Measurements from ENCODE around the gene SQOR. TPM values are rescaled to one million over a fixed set of nuclear protein-coding genes. Genes with fewer than 3 reads are reported as not detected.
"Not testable (repeated sequence)": the region's sequence is repeated elsewhere in the genome, so short reads cannot be mapped to it uniquely, and the experiment has no call there.

Gene SQOR
- total RNA-seq, 1 donor from 2014 or later: 310 TPM

DNA sequence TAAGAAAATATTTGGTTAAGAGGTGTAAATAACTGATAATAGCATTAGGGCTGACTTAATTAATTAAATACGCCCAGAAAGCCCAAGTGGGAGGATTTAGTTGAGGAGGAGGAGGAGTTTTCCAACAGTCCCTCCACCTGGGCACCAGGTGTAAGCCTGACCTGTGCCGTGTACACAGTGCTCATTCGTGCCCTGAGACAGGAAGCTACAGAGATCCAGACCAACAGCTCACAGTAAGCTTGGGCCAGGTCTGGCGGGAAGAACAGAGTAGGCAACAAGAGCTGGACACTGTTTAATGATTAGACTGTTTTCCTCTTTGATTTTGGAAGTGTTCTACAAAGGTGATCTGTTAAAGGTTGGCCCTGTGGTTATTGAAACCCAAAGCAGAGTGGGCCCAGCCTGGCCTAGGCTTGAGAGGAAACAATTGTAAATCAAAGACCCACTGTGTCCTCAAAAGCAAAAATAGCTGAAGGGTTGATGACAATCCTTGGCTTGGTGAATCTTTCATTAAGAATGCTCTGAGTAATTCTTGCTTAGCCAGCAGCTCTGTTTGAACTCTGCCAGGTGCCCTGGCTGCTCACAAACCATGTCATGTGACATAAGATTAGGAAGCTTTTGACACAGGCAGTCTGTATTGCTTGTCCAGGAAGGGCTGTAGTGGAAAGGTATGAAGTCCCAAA is 13.8 kb downstream of the SQOR start:
- peaks cover 5% of the 10 kb centered on the region for H3K36me3 ChIP-seq (ENCODE audit: control insufficient read depth, insufficient read depth, low read length)
- H3K4me3 ChIP-seq (ENCODE audit: low read depth, low read length): no peak overlapping the region
- no peaks in the 10 kb centered on the region for H3K27me3 ChIP-seq (ENCODE audit: control insufficient read depth, insufficient read depth, low read length)
- TF ChIP-seq, protein P1, sequence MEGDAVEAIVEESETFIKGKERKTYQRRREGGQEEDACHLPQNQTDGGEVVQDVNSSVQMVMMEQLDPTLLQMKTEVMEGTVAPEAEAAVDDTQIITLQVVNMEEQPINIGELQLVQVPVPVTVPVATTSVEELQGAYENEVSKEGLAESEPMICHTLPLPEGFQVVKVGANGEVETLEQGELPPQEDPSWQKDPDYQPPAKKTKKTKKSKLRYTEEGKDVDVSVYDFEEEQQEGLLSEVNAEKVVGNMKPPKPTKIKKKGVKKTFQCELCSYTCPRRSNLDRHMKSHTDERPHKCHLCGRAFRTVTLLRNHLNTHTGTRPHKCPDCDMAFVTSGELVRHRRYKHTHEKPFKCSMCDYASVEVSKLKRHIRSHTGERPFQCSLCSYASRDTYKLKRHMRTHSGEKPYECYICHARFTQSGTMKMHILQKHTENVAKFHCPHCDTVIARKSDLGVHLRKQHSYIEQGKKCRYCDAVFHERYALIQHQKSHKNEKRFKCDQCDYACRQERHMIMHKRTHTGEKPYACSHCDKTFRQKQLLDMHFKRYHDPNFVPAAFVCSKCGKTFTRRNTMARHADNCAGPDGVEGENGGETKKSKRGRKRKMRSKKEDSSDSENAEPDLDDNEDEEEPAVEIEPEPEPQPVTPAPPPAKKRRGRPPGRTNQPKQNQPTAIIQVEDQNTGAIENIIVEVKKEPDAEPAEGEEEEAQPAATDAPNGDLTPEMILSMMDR (IDR thresholded peaks at IDR 0.05; ENCODE audit: insufficient read depth, low read length, severe bottlenecking): no peak
- FAIRE-seq (peak; percentile 64), DNase-seq (ENCODE audit: low read depth) (peak; percentile 93)

DNA sequence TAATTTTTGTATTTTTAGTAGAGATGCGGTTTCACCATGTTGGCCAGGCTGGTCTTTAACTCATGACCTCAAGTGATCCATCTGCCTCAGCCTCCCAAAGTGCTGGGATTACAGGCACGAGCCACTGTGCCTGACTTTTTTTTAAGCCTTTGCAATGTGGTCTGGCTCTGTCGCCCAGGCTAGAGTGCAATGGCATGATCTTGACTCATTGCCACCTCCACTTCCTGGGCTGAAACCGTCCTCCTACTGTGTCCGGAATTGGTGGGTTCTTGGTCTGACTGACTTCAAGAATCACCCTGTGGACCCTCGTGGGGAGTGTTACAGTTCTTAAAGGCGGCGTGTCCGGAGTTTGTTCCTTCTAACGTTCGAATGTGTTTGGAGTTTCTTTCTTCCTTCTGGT is 15.2 kb downstream of the SQOR start:
- DNase-seq (ENCODE audit: low read depth); H3K27me3 ChIP-seq (ENCODE audit: control insufficient read depth, insufficient read depth, low read length); H3K36me3 ChIP-seq (ENCODE audit: control insufficient read depth, insufficient read depth, low read length); H3K4me3 ChIP-seq (ENCODE audit: low read depth, low read length); FAIRE-seq: not testable (repeated sequence)

DNA sequence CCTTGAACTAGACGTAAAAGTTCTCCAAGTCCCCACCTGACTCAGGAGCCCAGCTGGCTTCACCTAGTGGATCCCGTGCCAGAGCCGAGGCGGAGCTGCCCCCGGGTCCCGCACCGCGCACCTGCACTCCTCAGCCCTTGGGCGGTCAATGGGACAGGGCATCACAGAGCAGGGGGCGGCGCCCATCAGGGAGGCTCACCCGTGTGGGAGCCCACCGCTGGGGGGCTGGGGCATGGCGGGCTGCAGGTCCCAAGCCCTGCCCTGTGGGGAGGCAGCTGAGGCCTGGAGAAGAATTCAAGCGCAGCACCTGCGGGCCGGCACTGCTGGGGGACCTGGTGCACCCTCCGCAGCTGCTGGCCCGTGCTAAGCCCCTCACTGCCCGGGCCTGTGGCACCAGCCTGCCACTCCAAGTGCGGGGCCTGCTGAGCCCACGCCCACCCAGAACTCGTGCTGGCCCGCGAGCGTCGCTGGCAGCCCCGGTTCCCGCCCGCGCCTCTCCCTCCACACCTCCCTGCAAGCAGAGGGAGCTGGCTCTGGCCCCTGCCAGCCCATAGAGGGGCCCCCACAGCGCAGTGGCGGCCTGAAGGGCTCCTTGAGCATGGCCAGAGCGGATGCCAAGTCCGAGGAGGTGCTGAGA is 16.2 kb downstream of the SQOR start:
- FAIRE-seq: no peak
- TF ChIP-seq, protein P1 (IDR thresholded peaks at IDR 0.05; ENCODE audit: insufficient read depth, low read length, severe bottlenecking): no peak
- Histone ChIP-seq H3K27me3 (ENCODE audit: control insufficient read depth, insufficient read depth, low read length) (no peaks in the 10 kb centered on the region), H3K4me3 (ENCODE audit: low read depth, low read length) (no peak overlapping the region), H3K36me3 (ENCODE audit: control insufficient read depth, insufficient read depth, low read length) (peaks cover 5% of the 10 kb centered on the region)
- no peak for DNase-seq (ENCODE audit: low read depth)

DNA sequence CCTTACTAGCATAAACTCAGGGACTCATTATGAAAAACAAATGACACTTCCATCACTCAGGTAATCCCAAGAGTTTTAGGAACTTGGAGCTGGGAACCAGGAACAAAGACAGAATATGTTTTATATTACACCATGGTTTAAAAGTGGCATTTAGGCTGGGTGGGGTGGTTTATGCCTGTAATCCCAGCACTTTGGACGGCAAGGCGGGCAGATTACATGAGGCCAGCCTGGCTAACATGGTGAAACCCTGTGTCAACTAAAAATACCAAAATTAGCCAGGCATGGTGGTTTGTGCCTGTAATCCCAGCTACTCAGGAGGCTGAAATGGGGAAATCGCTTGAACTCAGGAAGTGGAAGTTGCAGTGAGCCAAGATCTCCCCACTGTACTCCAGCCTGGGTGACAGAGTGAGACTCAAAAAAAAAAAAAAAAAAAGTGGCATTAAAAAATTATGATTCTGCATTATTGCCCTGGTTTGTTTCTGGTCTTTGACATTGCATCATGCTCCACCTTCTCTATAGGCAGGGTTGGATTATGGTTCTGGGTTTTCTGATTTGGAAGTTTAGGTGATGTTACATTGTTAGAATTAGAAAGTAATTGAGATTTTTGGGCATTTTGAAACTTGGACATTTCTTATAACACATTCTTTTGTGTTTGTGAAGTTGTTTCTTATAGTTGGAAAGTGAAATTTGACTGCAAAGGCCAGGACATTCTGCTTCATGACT is 19.0 kb downstream of the SQOR start:
- Histone ChIP-seq H3K4me3 (ENCODE audit: low read depth, low read length) (no peak overlapping the region), H3K27me3 (ENCODE audit: control insufficient read depth, insufficient read depth, low read length) (no peaks in the 10 kb centered on the region), H3K36me3 (ENCODE audit: control insufficient read depth, insufficient read depth, low read length) (peaks cover 5% of the 10 kb centered on the region)
- TF ChIP-seq, protein P1 (IDR thresholded peaks at IDR 0.05; ENCODE audit: insufficient read depth, low read length, severe bottlenecking): no peak
- FAIRE-seq (no peak), DNase-seq (ENCODE audit: low read depth) (no peak)

DNA sequence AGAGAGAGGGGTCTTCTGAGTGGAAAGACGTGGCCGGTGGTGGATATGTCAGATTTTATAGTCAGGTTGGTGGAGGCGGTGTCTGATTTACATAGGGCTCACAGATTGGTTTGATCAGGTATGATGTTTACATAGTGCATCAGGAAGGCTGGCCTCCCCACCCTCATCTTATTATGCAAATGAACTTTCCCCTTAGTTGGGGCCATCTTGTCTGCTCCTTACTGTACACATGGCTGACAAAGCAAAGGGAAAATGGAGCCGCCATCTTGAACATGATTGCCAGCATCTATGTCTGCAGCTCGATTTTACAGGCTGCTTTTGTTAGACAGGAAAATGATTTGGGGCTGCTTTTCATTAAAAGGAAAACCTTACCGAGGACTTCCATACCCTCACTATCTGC is 19.9 kb downstream of the SQOR start:
- no peak for FAIRE-seq
- Histone ChIP-seq H3K36me3 (ENCODE audit: control insufficient read depth, insufficient read depth, low read length) (peaks cover 5% of the 10 kb centered on the region), H3K27me3 (ENCODE audit: control insufficient read depth, insufficient read depth, low read length) (no peaks in the 10 kb centered on the region), H3K4me3 (ENCODE audit: low read depth, low read length) (no peak overlapping the region)
- TF ChIP-seq, protein P1 (IDR thresholded peaks at IDR 0.05; ENCODE audit: insufficient read depth, low read length, severe bottlenecking): no peak
- no peak for DNase-seq (ENCODE audit: low read depth)

DNA sequence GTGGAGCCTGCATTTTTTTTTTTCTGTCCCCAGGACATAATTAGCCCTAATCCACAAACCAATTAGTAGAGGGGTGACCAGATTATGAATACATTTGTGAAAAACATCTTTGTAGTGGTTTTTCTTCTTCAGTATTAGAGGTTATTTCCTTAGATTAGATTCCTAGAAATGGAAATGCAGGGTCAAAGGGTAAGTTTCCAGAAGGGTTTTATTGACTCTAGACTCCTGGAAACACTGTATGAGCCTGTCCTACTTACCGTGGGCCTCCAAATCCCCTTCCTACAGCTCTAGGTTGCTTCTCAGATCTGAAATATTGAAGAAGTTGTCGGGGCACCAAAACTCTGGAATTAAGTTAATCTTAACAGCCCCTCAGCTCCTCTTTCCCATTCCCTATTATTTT is 22.4 kb downstream of the SQOR start:
- DNase-seq (ENCODE audit: low read depth) (no peak), FAIRE-seq (no peak)
- Histone ChIP-seq H3K4me3 (ENCODE audit: low read depth, low read length) (no peak overlapping the region), H3K27me3 (ENCODE audit: control insufficient read depth, insufficient read depth, low read length) (no peaks in the 10 kb centered on the region), H3K36me3 (ENCODE audit: control insufficient read depth, insufficient read depth, low read length) (peaks cover 2% of the 10 kb centered on the region)
- TF ChIP-seq, protein P1 (IDR thresholded peaks at IDR 0.05; ENCODE audit: insufficient read depth, low read length, severe bottlenecking): no peak

All from bronchial epithelial cell (primary cell).